GM19328 (cell line): ENCODE results near the gene HEXD.

Source experiments
- ATAC-seq: cut with Tn5 transposase; IDR thresholded peaks from one replicate; pipeline ENCODE4 v1.9.1; 2021; ENCODE audit warnings: mild to moderate bottlenecking, moderate library complexity; ENCODE audit not compliant: unreplicated experiment

The HEXD gene

GRCh38 chr17:82414548-82415281 lies 3.4 kb upstream of the HEXD start:
- no peak for ATAC-seq

DNA sequence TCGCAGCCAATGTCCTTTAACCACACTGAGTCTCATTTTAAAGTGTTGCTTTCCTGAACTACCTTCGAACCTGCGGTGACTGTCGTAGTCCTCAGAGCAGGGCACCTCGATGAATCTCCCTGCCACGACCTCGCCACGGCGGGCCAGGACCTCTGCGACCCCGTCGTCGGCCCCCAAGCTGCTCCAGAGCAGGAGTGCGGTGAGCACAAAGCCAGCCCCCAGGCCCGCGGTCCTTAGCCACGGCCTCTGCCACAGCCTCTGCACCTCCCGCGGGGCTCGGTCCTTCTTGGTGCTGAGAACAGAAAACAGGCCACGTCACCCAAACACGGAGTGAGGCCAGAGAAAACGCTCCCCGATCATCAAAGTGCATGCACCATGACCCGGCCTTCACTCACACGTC lies 2.8 kb upstream of the HEXD start:
- ATAC-seq = no peak

DNA sequence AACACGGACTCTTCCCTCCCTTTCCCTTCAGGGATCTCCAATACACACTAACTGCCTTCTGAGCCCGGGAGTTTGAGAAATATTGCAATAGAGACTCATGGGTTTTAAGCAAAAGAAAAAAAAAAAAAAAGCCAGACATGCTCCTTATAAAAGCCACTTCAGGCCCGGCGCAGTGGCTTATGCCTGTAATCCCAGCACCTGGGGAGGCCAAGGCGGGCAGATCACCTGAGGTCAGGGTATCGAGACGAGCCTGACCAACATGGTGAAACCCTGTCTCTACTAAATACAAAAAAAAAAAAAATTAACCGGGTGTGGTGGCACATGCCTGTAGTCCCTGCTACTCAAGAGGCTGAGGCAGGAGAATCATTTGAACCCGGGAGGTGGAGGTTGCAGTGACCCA lies 2.4 kb upstream of the HEXD start:
- ATAC-seq = no peak

DNA sequence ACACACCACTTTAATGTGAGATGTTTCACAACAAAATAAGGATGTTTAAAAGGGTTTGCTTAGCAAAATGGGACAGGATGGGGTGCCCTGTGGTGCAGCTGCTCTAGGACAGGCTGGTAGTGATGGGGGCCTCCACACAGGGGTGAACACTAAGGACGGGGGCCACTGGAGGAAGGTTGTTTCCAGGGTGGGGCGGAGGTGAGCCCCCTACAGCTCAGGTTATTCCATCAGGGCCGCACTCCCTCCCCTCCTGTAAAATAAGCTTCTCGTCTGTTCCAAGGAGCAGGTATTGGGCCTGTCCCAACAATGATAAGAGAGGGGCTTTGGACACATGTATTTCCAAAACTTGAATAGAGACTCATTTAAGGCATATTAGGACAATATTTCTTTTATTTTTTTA lies 1.9 kb upstream of the HEXD start:
- no peak for ATAC-seq

GRCh38 chr17:82416771-82417170 lies 1.4 kb upstream of the HEXD start:
- ATAC-seq = no peak

- ATAC-seq = no peak
These were observed 1.4 kb downstream of the HEXD start for GRCh38 chr17:82419540-82419939.

DNA sequence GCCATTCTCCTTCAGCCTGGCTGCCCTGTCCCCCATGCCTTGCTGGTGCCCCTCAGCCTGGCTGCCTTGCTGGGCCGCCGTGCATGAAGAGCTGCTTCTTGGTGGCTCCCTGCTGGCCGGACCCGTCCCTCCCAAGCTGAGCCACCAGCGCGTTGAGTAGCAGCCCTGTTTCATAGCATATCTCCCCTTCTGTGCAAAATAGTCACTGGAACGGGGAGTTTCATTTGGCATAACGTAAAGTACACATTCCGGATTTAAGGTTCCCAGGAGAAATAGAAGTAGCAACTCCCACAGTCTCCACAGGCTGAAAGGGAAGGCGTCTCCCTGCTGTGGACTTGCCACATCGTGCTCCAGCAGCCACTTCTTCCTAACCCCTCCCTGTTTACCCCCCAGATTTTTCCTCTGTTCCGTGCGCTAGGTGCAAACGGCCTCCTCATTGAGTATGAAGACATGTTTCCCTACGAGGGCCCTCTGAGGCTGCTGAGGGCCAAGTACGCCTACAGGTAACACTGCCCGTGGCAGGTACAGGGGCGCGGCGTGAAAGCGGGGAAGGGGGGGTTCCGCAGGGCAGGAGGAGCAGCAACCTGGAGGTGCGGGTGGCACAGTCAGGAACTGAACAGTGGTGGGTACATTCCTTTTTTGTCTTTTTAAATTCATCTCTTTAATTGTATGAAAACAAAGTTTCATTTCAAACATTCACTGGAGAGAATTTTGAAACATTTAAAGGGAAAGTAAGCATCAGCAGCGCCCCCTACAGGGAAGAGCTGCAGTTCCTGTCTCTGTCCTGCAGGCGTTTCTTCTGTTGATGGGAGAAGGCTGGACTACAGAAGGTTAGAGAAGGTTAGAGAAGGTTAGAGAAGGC lies 6.1 kb downstream of the HEXD start:
- no peak for ATAC-seq

DNA sequence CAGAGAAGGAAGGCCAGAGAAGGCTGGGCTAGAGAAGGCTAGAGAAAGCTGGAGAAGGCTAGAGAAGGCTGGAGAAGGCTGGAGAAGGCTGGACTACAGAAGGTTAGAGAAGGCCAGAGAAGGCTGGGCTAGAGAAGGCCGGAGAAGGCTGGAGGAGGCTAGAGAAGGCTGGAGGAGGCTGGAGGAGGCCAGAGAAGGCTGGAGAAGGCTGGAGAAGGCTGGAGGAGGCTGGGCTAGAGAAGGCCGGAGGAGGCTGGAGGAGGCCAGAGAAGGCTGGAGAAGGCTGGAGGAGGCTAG lies 6.7 kb downstream of the HEXD start:
- ATAC-seq = no peak

DNA sequence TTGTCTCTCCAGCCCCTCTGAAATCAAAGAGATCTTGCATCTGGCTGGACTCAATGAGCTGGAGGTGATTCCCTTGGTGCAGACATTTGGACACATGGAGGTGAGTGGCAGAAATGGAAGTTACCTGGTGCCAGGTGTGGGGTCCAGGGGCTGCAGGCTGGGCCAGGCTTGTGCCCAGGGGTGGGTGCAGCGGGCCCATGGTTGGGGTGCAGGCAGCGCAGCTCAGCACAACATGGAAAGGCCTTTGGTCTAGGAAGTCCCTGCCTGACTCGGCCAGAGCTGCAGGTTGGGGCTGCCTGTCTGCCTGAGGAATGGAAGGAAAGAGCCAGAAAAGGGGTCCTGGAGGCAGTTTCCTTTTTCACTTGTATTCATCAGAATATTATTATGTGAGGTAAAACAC lies 10.4 kb downstream of the HEXD start:
- ATAC-seq = no peak

DNA sequence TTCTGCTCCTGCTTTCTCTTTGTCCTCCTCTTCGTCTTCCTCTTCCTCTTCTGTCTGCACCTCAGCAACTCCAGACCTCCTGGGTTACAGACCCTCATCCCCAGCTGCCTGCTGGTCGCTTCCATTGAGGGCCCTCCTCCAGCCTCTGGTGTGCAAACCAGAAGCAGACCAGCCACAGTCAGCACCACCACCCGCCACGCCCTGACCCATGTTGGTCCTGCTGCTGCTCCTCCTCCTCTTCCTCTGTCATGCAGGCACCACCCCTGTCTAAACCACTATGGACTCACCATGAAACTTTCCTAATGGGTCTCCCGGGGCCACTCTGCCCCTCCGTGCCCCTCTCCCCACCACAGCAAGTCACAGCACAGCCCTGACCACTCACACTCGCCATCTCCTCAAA lies 11.7 kb downstream of the HEXD start:
- no peak for ATAC-seq

DNA sequence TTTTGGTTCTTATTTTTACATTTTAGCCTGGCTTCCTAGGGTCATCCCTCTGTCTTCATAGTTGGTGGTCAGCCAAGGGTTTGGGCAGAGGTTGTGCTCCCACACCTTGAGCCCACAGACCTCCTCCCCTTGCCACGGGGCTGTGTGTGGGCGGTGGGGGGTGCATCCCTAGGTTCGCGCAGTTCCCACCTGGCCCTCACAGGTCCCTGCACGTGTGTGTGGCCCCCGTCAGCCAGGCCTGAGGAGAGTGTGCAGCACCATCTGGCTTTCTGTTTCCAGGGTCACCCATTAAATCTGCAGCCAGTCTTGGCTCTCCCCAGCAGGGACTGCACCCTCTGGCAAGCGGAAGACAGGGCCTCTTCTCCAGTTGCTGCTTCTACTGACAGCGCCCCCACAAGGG lies 13.9 kb downstream of the HEXD start:
- ATAC-seq = no peak

DNA sequence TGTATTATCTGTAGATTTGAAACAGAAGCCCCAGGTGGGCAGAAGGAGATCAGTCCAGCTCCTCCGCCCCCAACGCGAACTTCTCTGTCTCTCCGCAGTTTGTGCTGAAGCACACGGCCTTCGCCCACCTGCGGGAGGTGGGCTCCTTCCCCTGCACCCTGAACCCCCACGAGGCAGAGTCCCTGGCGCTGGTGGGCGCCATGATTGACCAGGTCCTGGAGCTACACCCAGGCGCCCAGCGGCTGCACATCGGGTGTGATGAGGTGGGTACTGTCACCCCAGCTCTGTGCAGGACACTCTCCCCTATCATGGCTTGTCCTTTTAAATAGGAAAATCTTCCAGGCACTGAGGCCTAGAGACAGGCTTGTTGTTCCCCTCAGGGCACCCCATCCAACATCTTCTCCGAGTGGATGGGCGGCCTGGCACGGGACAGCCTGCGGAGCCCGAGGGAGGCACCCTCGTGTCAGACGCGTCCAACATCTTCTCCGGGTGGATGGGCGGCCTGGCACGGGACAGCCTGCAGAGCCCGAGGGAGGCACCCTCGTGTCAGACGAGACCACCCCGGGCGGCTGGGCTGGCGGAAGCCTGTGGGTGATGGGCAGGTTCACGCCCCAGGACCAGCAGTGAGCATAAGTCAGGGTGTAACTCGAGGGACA lies 15.5 kb downstream of the HEXD start:
- ATAC-seq = no peak

DNA sequence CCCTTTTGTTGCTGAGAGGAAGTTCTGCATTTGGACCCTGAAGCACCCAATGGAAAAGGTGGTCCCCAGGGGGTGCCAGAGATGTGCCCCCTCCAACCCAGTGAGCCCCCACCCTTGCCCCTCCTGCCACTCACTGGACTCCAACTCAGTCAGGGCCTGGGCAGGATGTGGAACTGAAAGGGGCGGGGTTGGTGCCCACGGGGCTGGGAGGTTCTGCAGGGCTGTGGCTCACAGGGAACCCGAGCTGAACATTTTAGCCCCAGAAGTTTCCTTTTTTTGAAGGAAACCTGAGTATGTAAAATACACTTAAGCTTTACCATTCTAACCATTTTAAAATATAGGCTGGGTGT lies 16.0 kb downstream of the HEXD start:
- no peak for ATAC-seq

DNA sequence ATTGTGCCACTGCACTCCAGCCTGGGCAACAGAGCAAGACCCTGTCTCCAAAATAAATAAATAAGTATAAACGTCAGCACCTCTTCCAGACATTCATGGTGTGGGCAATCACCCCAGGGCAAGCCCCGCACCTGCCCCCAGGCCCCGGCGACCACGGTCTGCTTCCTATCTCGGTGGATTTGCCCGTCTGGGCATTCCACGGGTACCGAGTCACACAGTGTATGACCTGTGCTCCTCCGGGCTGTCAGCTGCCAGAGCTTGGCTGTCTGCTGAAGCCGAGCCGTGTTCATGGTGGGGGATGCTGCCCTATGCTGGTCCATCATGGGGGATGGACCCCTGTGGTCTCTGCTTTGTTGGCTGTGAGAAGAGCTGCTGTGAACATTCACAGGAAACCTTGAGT lies 17.0 kb downstream of the HEXD start:
- ATAC-seq = no peak

- ATAC-seq = no peak
These were observed 17.7 kb downstream of the HEXD start for GRCh38 chr17:82435601-82436583.

DNA sequence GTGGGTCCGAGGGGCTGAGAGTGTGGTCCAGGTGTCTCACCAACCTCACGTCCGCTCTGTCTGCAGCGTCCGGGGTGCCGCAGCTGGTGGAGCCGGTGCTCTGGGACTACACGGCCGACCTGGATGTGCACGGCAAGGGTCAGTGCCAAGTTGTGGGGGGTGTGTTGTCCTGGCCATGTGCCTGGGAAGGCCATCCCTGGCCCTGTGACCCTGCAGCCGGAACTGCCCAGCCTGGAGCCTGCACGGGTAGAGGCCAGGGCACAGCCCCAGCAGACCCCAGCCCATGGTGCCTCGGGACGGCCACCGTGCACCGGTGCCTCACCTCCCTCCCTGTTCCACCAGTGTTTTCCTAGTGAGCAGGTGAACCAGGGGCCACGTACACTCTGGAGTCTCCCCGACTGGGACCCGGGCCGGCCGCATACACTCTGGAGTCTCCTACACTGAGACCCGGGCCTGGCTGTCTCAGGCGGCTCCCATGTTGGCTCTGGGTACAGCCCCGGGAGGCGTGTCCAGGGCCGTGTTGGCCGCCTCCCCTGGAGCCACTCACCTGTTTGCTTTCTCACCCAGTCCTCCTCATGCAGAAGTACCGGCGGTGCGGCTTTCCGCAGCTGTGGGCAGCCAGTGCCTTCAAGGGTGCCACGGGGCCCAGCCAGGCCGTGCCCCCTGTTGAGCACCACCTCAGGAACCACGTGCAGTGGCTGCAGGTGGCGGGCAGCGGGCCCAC lies 18.6 kb downstream of the HEXD start:
- no peak for ATAC-seq

- ATAC-seq = no peak
These were observed 19.1 kb downstream of the HEXD start for GRCh38 chr17:82437325-82437668.

- no peak for ATAC-seq
These were observed 20.4 kb downstream of the HEXD start for GRCh38 chr17:82438401-82439193.

DNA sequence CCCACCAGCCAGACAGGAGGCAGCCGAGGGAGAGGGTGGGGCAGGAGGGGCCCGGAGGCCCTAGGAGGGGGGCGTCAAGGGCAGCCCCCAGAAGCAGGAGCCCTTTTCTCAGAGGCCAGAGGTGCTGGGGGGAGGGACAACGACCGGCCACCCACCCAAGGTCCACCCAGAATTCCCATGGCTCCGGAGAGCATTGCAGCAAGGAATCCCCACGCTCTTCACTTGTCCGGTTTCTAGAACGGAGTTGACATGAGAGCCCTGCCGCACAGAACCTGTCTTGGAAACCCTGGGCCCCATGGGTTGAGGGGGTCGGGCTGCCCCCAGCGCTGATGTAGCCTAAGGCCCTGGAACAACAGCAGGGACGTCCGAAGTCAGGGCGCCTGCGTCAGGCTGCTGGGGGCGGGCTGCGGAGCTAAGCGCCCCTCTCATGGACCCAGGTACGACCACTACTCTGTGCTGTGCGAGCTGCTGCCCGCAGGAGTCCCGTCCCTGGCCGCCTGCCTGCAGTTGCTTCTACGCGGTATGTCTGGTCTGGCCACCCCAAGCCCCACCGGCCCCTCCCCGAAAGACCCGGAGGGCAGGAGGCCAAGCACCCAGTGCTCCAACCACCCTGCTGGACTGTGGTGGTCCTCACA lies 21.2 kb downstream of the HEXD start:
- no peak for ATAC-seq
